Parathyroid adenoma (tissue), 2 donors: Measurements from ENCODE around the gene TMEM178B.

Experiments used
- H2AFZ ChIP-seq: fragments of 300-600 bp; sonication (generic); one replicate; pipeline ENCODE4 v1.7.0; 2017; ENCODE audit warnings: antibody characterized with exemption, mild to moderate bottlenecking
- H3K27ac ChIP-seq: fragments of 300-600 bp; sonication (generic); one replicate; pipeline ENCODE4 v1.7.0; 2017
- H3K27me3 ChIP-seq: fragments of 300-600 bp; sonication (generic); one replicate; pipeline ENCODE4 v1.7.0; 2017; ENCODE audit warnings: low read length; ENCODE audit not compliant: control insufficient read depth, insufficient read depth
- H3K36me3 ChIP-seq: fragments of 300-600 bp; sonication (generic); one replicate; pipeline ENCODE4 v1.7.0; 2017; ENCODE audit warnings: low read length; ENCODE audit not compliant: control insufficient read depth, insufficient read depth
- H3K4me1 ChIP-seq: fragments of 300-600 bp; sonication (generic); one replicate; pipeline ENCODE4 v1.7.0; 2017; ENCODE audit warnings: control low read depth
- H3K4me2 ChIP-seq: fragments of 300-600 bp; sonication (generic); one replicate; pipeline ENCODE4 v1.7.0; 2017; ENCODE audit warnings: low read length
- H3K4me3 ChIP-seq: fragments of 300-600 bp; sonication (generic); one replicate; pipeline ENCODE4 v1.7.0; 2017; ENCODE audit warnings: low read depth, low read length
- H3K79me2 ChIP-seq: fragments of 300-600 bp; sonication (generic); one replicate; pipeline ENCODE4 v1.7.0; 2017; ENCODE audit warnings: control low read depth
- H3K9ac ChIP-seq: fragments of 300-600 bp; sonication (generic); one replicate; pipeline ENCODE4 v1.7.0; 2017; ENCODE audit warnings: mild to moderate bottlenecking
- H3K9me3 ChIP-seq: fragments of 300-600 bp; sonication (generic); one replicate; pipeline ENCODE4 v1.7.0; 2017; ENCODE audit warnings: low read length; ENCODE audit not compliant: control insufficient read depth
- TF ChIP-seq, protein P1 (sequence below): fragments of 300-600 bp; sonication (generic); IDR thresholded peaks from one replicate; pipeline ENCODE4 v1.7.0; 2017; ENCODE audit warnings: antibody characterized with exemption, mild to moderate bottlenecking
- donor health status: primary hyperparathyroidism.

Gene TMEM178B

DNA sequence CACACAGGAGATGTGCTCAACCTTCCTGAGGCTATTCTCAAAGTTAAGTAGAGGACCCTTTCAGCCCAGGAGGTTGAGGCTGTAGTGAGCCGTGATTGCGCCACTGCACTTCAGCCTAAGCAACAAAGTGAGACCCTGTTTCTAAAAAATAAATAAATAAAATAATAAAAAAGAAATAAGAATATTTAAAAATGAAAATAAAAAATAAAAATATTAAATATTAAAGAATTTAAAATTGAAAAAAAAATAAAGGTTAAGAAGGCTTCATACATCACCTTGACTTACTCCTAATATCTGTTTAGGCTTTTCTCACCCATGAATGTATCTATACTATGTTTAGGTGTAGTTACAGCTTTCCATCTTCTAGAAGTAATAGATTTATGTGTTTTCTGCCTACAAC is 289.9 kb downstream of the TMEM178B start:
- no peaks in the 10 kb centered on the region for H3K36me3 ChIP-seq
- no peak overlapping the region for H3K4me2 ChIP-seq
- H3K9me3 ChIP-seq: no peaks in the 10 kb centered on the region
- peaks cover 40% of the 10 kb centered on the region for H3K4me1 ChIP-seq
- no peak overlapping the region for H3K4me3 ChIP-seq
- H3K27ac ChIP-seq: no peak overlapping the region
- H2AFZ ChIP-seq: no peak overlapping the region
- no peak overlapping the region for H3K9ac ChIP-seq
- no peaks in the 10 kb centered on the region for H3K27me3 ChIP-seq
- TF ChIP-seq, protein P1, sequence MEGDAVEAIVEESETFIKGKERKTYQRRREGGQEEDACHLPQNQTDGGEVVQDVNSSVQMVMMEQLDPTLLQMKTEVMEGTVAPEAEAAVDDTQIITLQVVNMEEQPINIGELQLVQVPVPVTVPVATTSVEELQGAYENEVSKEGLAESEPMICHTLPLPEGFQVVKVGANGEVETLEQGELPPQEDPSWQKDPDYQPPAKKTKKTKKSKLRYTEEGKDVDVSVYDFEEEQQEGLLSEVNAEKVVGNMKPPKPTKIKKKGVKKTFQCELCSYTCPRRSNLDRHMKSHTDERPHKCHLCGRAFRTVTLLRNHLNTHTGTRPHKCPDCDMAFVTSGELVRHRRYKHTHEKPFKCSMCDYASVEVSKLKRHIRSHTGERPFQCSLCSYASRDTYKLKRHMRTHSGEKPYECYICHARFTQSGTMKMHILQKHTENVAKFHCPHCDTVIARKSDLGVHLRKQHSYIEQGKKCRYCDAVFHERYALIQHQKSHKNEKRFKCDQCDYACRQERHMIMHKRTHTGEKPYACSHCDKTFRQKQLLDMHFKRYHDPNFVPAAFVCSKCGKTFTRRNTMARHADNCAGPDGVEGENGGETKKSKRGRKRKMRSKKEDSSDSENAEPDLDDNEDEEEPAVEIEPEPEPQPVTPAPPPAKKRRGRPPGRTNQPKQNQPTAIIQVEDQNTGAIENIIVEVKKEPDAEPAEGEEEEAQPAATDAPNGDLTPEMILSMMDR: no peak
- peaks cover 24% of the 10 kb centered on the region for H3K79me2 ChIP-seq

DNA sequence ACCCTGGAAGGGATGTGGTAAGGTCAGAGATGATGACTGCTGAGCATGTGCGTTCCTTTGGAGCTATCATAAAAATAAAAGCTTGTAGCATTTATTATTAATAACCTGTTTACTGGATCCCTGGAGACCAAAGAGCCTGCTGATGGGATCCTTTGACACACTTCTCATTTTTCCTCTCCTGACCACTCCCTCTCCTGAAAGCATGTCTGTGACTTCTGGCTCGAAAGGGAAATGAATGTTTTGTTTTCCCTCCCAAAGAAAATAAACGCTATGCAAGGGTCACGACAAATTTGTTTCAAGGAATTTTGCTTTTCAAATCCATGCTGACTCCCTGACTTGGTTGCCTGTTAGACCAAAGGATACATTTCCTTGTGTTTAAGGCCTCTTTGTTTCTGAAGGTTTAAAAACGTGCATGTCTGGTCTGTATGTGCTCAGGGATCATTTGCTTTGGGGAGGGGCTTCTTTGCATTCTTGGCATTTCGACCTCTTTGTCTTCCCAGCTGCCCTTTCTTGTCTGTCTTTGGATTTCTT is 292.3 kb downstream of the TMEM178B start:
- peaks cover 48% of the 10 kb centered on the region for H3K4me1 ChIP-seq
- no peaks in the 10 kb centered on the region for H3K9me3 ChIP-seq
- TF ChIP-seq, protein P1: no peak
- H3K36me3 ChIP-seq: no peaks in the 10 kb centered on the region
- peak overlapping the region; percentile 2 for H3K27ac ChIP-seq
- peaks cover 13% of the 10 kb centered on the region for H3K79me2 ChIP-seq
- no peak overlapping the region for H3K9ac ChIP-seq
- no peak overlapping the region for H3K4me3 ChIP-seq
- no peaks in the 10 kb centered on the region for H3K27me3 ChIP-seq
- H2AFZ ChIP-seq: no peak overlapping the region
- peak overlapping the region; percentile 36 for H3K4me2 ChIP-seq

DNA sequence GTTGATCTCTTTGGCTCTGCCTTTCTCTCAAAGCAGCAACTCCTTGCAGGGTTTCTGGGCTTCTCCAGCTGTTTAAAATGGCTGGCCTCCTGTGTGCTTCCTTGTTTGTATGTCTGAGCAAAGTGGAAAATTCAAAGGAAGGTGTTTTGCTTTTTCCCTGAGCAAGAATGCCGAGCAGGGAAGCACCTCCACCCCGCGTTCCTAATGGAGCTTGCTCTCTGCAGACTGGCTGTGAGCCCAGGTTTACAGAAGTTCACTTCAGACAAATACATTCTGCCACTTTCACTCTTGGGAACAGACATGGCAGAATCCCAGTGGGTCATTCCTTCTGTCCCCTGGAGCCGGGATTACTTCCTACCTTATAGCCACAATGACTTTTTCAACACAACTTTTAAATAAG is 295.6 kb downstream of the TMEM178B start:
- TF ChIP-seq, protein P1: no peak
- H2AFZ ChIP-seq: peak overlapping the region; percentile 59
- peak overlapping the region; percentile 54 for H3K27ac ChIP-seq
- H3K4me3 ChIP-seq: no peak overlapping the region
- H3K9ac ChIP-seq: no peak overlapping the region
- no peaks in the 10 kb centered on the region for H3K27me3 ChIP-seq
- H3K79me2 ChIP-seq: peaks cover 7% of the 10 kb centered on the region
- no peaks in the 10 kb centered on the region for H3K9me3 ChIP-seq
- H3K36me3 ChIP-seq: no peaks in the 10 kb centered on the region
- peak overlapping the region; percentile 20 for H3K4me2 ChIP-seq
- peaks cover 30% of the 10 kb centered on the region for H3K4me1 ChIP-seq

DNA sequence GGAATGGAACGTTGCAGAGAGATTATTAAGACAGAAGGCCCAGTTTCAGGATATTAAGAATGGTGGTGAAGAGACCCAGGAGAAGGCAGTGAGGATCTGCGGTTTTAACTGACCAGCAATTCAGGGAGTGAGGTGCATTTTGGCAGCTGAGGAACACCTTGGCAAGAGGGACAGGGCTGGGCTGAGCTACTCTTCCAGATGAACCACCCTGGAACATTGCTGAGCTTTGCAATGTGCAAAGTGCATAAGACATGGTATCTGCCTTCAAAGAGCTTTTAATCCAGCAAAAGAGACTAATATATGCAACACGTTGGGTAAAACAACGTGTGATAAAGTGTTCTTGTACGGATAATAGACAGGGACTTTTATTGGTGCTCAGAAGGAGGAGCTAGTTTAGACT is 296.3 kb downstream of the TMEM178B start:
- peaks cover 30% of the 10 kb centered on the region for H3K4me1 ChIP-seq
- no peak overlapping the region for H3K27ac ChIP-seq
- H3K9me3 ChIP-seq: no peaks in the 10 kb centered on the region
- H3K4me2 ChIP-seq: no peak overlapping the region
- no peak overlapping the region for H3K9ac ChIP-seq
- H3K79me2 ChIP-seq: peaks cover 5% of the 10 kb centered on the region
- H3K4me3 ChIP-seq: no peak overlapping the region
- H3K27me3 ChIP-seq: no peaks in the 10 kb centered on the region
- TF ChIP-seq, protein P1: no peak
- H3K36me3 ChIP-seq: no peaks in the 10 kb centered on the region
- H2AFZ ChIP-seq: no peak overlapping the region

DNA sequence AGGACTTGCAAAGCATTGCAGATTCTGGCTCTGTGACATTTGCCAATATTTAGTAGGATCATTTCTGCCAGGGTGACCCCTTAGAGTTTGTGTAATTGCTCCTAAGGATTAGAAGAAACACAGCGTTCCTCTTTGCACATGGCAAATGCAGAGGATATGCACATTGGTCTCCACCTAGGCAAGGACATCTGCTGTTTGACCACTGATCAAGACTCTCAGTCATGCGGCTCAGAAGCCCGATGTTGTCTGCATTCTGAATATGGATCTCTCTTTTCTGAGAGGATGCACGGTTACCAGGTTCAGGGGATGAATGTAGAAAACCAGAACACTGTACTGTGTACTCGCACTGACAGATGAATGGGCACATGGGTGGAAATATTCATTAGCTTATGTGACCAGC is 296.8 kb downstream of the TMEM178B start:
- Histone ChIP-seq H3K4me1 (peaks cover 27% of the 10 kb centered on the region), H3K27ac (no peak overlapping the region), H3K9me3 (no peaks in the 10 kb centered on the region), H3K9ac (no peak overlapping the region), H3K79me2 (peaks cover 4% of the 10 kb centered on the region), H3K27me3 (no peaks in the 10 kb centered on the region), H3K4me2 (no peak overlapping the region), H2AFZ (no peak overlapping the region), H3K36me3 (no peaks in the 10 kb centered on the region), H3K4me3 (no peak overlapping the region)
- TF ChIP-seq, protein P1: no peak
